ENCODE results near the gene PFKFB4. TPM values are rescaled to one million over a fixed set of nuclear protein-coding genes. Genes with fewer than 3 reads are reported as not detected.

The PFKFB4 gene
- total RNA-seq, 1 experiment from 2014 or later, result 20.3 TPM

- BruUV-seq (replicated peaks), result no TSS peak
- Histone ChIP-seq H3K27me3 (ENCODE audit: insufficient read depth, low read length) (no peaks in the 10 kb centered on the region), H3K9ac (ENCODE audit: low read length) (no peak overlapping the region), H3K27ac (ENCODE audit: low read depth, low read length) (no peak overlapping the region; the same call in 1 of the 2 replicates), H3K36me3 (ENCODE audit: control insufficient read depth in 1 of 2, insufficient read depth in 2 of 2, low read length in 2 of 2) (no peaks in the 10 kb centered on the region), H4K20me1 (ENCODE audit: insufficient read depth) (no peaks in the 10 kb centered on the region), H3K9me2 (ENCODE audit: insufficient read depth) (no peaks in the 10 kb centered on the region), H3K4me1 (ENCODE audit: control insufficient read depth in 1 of 2, insufficient read depth in 2 of 2, low read length in 2 of 2) (peaks cover 35 to 47% of the 10 kb centered on the region in 2 experiments), H3K4me2 (ENCODE audit: low read length) (no peak overlapping the region), H3K4me3 (replicated peaks in 1 of 2; ENCODE audit: low read depth in 1 of 2, low read length in 2 of 2) (no peak overlapping the region), H3K79me2 (ENCODE audit: insufficient read depth, low read length) (no peaks in the 10 kb centered on the region), H2AFZ (ENCODE audit: low read depth, low read length, poor library complexity, severe bottlenecking) (no peak overlapping the region), H3K9me3 (ENCODE audit: control insufficient read depth in 1 of 2, insufficient read depth in 1 of 2, low read depth in 1 of 2, low read length in 2 of 2) (no peaks in the 10 kb centered on the region)
- DNase-seq (ENCODE audit: low read depth, low spot score) (no peak), ATAC-seq (no peak)
- ChIA-PET POLR2A (interaction anchor here (0.7 kb wide), 1 partner anchor 100 kb away, joined by 8 read pairs; no protein-coding TSS in a partner anchor), RAD21 (ENCODE audit: low non-redundant PET in 1 of 2, low total read pairs in 2 of 2, uncharacterized antibody in 2 of 2, unreplicated experiment in 2 of 2) (no interaction called here), CTCF (interaction anchor here (1.0 kb wide), 1 partner anchor 9 kb away, joined by 3 read pairs; no protein-coding TSS in a partner anchor)
- TF ChIP-seq REST (IDR thresholded peaks at IDR 0.05; ENCODE audit: low read depth) (no peak), SP1 (IDR thresholded peaks at IDR 0.05; ENCODE audit: low read depth) (no peak), CEBPB (IDR thresholded peaks at IDR 0.05; ENCODE audit: low read depth) (no peak), POLR2A (IDR thresholded peaks at IDR 0.05; ENCODE audit: borderline replicate concordance, extremely low read depth, insufficient read depth, insufficient read length) (no peak), ZNF274 (IDR thresholded peaks at IDR 0.05; ENCODE audit: low read depth, low read length) (no peak), CTCF (IDR thresholded peaks at IDR 0.05 in 2 of 3, conservative IDR thresholded peaks at IDR 0.05 in 1 of 3; ENCODE audit: borderline replicate concordance in 1 of 3, insufficient read depth in 1 of 3, low read depth in 2 of 3, low read length in 2 of 3) (no peak)
- intact Hi-C loops (cut with micrococcal nuclease), result no loop called here
Measured at GRCh38 chr3:48567500-48567899, 10.9 kb upstream of the PFKFB4 start.
